Kidney (tissue), 14 donors: ENCODE data around the gene PIN4. TPM values are rescaled to one million over a fixed set of nuclear protein-coding genes. Genes with fewer than 3 reads are reported as not detected.

Experiments used
- DNase-seq, 5 donors: peaks; one replicate each; pipeline ENCODE4 v3.0.0-alpha.2; 2013 to 2020
- FAIRE-seq: peaks from 2 replicates; lab custom pipeline; 2012; peaks lifted over from hg19 to GRCh38; lab: Jason Lieb, UNC
- H3K27ac ChIP-seq, 2 donors: one replicate each; pipeline ENCODE4 v1.7.0; 2013; ENCODE audit warnings: low read depth in 2 of 2, low read length in 2 of 2, inconsistent platforms in 1 of 2
- H3K27me3 ChIP-seq: one replicate; pipeline ENCODE4 v1.7.1; 2013; ENCODE audit warnings: low read length, inconsistent platforms; ENCODE audit not compliant: control insufficient read depth, insufficient read depth
- H3K36me3 ChIP-seq, 3 donors: one replicate each; pipeline versions ENCODE4 v1.7.0 to v1.7.1; 2013; ENCODE audit warnings: low read length in 3 of 3, control low read depth in 1 of 3, inconsistent platforms in 1 of 3; ENCODE audit not compliant: insufficient read depth in 3 of 3, control insufficient read depth in 2 of 3
- H3K4me1 ChIP-seq, 3 donors: one replicate each; pipeline versions ENCODE4 v1.7.0 to v1.7.1; 2013; ENCODE audit warnings: low read length in 3 of 3, inconsistent platforms in 1 of 3, low read depth in 1 of 3; ENCODE audit not compliant: control insufficient read depth in 2 of 3, insufficient read depth in 2 of 3
- H3K4me3 ChIP-seq, 3 donors: one replicate each; pipeline versions ENCODE4 v1.7.0 to v1.8.1; 2013; ENCODE audit warnings: low read length in 3 of 3, control low read depth in 1 of 3, inconsistent platforms in 1 of 3
- H3K9ac ChIP-seq, 3 donors: one replicate each; pipeline versions ENCODE4 v1.7.0 to v1.7.1; 2013; ENCODE audit warnings: low read length in 3 of 3, control low read depth in 1 of 3, inconsistent platforms in 1 of 3
- H3K9me3 ChIP-seq, 3 donors: one replicate each; pipeline versions ENCODE4 v1.7.0 to v1.7.1; 2013; ENCODE audit warnings: low read length in 3 of 3, control low read depth in 1 of 3, inconsistent platforms in 1 of 3; ENCODE audit not compliant: control insufficient read depth in 2 of 3, insufficient read depth in 1 of 3
- CTCF ChIP-seq: IDR thresholded peaks from 3 replicates; pipeline ENCODE4 v1.5.1; 2012; ENCODE audit warnings: mild to moderate bottlenecking, moderate library complexity, borderline replicate concordance; ENCODE audit not compliant: insufficient read depth; ENCODE audit errors: extremely low read depth
- intact Hi-C: fragments of 100-400 bp; cut with DNase I; formaldehyde crosslinking; loops from one replicate; pipeline ENCODE4 v1.11.1; 2022
- polyA plus RNA-seq: library from polyadenylated mRNA; stranded (reverse); fragments of 350-450 nt; fragmentation: Illumina TruSeq; extraction: RNeasy Lipid Tissue Mini Kit (QIAGEN cat#74804); gene quantifications from one replicate; pipeline ENCODE4 v1.2.3, GENCODE V29; 2014; ENCODE audit warnings: low read depth, low replicate concordance; ENCODE audit not compliant: insufficient read depth
- total RNA-seq: library from RNA; stranded (reverse); fragmentation: NEBNext Ultra II Directional; extraction: Animal tissue kit (Norgen Biotek cat#: 25700); gene quantifications from one replicate; pipeline ENCODE4 v1.2.1, GENCODE V29; 2021
- donor health status: control.
- donor health status: control.
- donor health status: control.
- donor health status: control.
- donor health status: control.
- donor health status: DM: yes; HTN: yes; CAD: no.
- donor health status: Normal renal cell carcinoma (clear cell type).

PIN4 gene
- total and polyA plus RNA-seq, 2 donors from 2014 or later = 11.0 to 50.9 TPM

- FAIRE-seq = no peak
- H3K9ac ChIP-seq = no peak overlapping the region
- H3K4me3 ChIP-seq = no peak overlapping the region
- H3K27me3 ChIP-seq = peaks cover 6% of the 10 kb centered on the region
- intact Hi-C loops = no loop called here
- no peak for TF ChIP-seq CTCF
- no peaks in the 10 kb centered on the region for H3K36me3 ChIP-seq
- H3K4me1 ChIP-seq = peaks cover 0 to 3% (median 0%) of the 10 kb centered on the region in 3 donors
- H3K27ac ChIP-seq = no peak overlapping the region
- DNase-seq = no peak
- H3K9me3 ChIP-seq = no peaks in the 10 kb centered on the region
Observed at GRCh38 chrX:72133851-72134546, 47.6 kb upstream of the PIN4 start.

DNA sequence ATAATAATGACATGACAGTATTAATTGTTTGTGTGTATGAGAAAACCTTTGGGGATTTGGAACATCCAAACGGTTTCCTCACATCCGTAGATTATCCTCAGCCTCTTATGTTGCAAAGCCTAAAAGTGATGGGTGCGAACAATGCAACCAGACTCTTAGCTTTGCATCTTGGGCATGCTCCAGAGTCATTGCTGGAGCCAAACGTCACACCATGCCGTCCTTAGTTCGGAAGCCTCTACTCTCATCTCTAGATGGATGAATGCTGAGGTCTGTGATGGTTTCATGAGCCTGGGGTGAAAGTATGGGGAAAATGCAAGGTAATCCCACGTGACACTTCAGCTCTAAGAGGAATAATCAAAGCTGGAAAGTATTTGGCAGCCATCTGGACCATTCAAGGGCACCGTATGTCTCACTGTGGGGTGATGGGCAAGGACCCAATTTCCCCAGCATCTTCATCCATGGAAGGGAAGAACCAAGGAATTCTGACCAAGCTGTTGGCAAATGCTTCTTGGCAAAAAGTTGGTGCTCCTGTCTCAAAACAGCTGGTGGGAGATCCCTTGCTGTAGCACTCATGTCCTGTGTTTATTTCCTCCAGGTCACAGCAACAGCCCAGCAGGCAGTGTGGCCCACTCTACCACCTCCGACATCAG, 43.6 kb upstream of the PIN4 start:
- no peak overlapping the region for H3K9ac ChIP-seq
- intact Hi-C loops = no loop called here
- no peak for DNase-seq
- H3K9me3 ChIP-seq = no peaks in the 10 kb centered on the region
- H3K27ac ChIP-seq = no peak overlapping the region
- no peak overlapping the region for H3K4me3 ChIP-seq
- no peak for FAIRE-seq
- no peak for TF ChIP-seq CTCF
- no peaks in the 10 kb centered on the region for H3K4me1 ChIP-seq
- no peaks in the 10 kb centered on the region for H3K36me3 ChIP-seq
- peaks cover 4% of the 10 kb centered on the region for H3K27me3 ChIP-seq

DNA sequence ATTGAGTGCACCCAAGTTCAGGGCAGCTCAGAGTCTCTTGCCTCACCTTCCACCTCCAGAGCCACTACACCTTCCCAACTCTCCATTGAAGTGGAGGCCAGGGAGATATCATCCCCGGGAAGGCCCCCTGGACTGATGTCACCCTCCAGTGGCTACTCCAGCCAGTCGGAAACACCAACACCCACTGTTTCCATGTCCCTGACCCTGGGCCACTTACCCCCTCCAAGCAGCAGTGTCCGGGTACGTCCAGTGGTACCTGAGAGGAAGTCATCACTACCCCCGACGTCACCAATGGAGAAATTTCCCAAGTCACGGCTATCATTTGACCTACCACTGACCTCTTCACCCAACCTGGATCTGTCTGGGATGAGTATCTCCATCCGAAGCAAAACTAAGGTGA, 42.0 kb upstream of the PIN4 start:
- FAIRE-seq (no peak), DNase-seq (no peak)
- no peak overlapping the region for H3K4me3 ChIP-seq
- TF ChIP-seq CTCF = no peak
- H3K27ac ChIP-seq = no peak overlapping the region
- no peaks in the 10 kb centered on the region for H3K9me3 ChIP-seq
- H3K4me1 ChIP-seq = no peaks in the 10 kb centered on the region
- peaks cover 2% of the 10 kb centered on the region for H3K27me3 ChIP-seq
- intact Hi-C loops = no loop called here
- H3K9ac ChIP-seq = no peak overlapping the region
- no peaks in the 10 kb centered on the region for H3K36me3 ChIP-seq
